Mucosa of descending colon (tissue), 3 donors: ENCODE results near the gene EFTUD2. TPM values are rescaled to one million over a fixed set of nuclear protein-coding genes. Genes with fewer than 3 reads are reported as not detected.

ENCODE experiments used
- ATAC-seq: fragments of 200-7000 bp; cut with Tn5 transposase; one replicate; pipeline ENCODE4 v1.9.1; 2020; ENCODE audit warnings: mild to moderate bottlenecking, moderate library complexity
- DNase-seq, 3 donors: peaks; one replicate each; pipeline ENCODE4 v3.0.0-alpha.2; 2020
- H3K36me3 ChIP-seq: fragments of 200-600 bp; one replicate; pipeline ENCODE4 v1.8.0; 2021; ENCODE audit warnings: low read depth, mild to moderate bottlenecking
- H3K4me1 ChIP-seq: fragments of 200-600 bp; one replicate; pipeline ENCODE4 v1.8.0; 2021; ENCODE audit warnings: low read depth, mild to moderate bottlenecking
- H3K4me3 ChIP-seq: fragments of 200-600 bp; one replicate; pipeline ENCODE4 v1.8.0; 2021; ENCODE audit warnings: mild to moderate bottlenecking
- H3K9me3 ChIP-seq: fragments of 200-600 bp; one replicate; pipeline ENCODE4 v1.8.0; 2021; ENCODE audit warnings: mild to moderate bottlenecking
- CTCF ChIP-seq: fragments of 200-600 bp; IDR thresholded peaks from one replicate; pipeline ENCODE4 v1.8.0; 2022; ENCODE audit warnings: antibody characterized with exemption, mild to moderate bottlenecking
- intact Hi-C, 2 donors: fragments of 100-400 bp; cut with DNase I in 1 of 2; cut with micrococcal nuclease in 1 of 2; formaldehyde crosslinking; loops; one replicate each; pipeline versions ENCODE4 v1.11.0 to v1.11.1; 2022; cut with DNase I, micrococcal nuclease
- total RNA-seq, 3 donors: library from RNA; stranded (reverse); fragmentation: NEBNext Ultra II Directional in 2 of 3; extraction: Animal tissue kit (Norgen Biotek cat#: 25700) in 2 of 3; gene quantifications; one replicate each; pipeline versions ENCODE4 v1.2.1 to v1.2.4, GENCODE V29; 2021 to 2023
- donor health status: DM: no; HTN: no; CAD: no; lungs with moderate emphysema.
- donor health status: DM: no; HTN: no; CAD: no.
- donor health status: DM: no; HTN: yes; CAD: no.

The EFTUD2 gene
- total RNA-seq, 3 donors from 2014 or later = 66.3 to 88.1 (median 82.0) TPM

- H3K4me3 ChIP-seq = no peak overlapping the region
- no peaks in the 10 kb centered on the region for H3K9me3 ChIP-seq
- no peak for DNase-seq
- ATAC-seq = no peak
- H3K4me1 ChIP-seq = peaks cover 15% of the 10 kb centered on the region
- H3K36me3 ChIP-seq = no peaks in the 10 kb centered on the region
- intact Hi-C loops = no loop called here
- no peak for TF ChIP-seq CTCF
Observed at GRCh38 chr17:44904001-44904984, 5.0 kb upstream of the EFTUD2 start.

- ATAC-seq = no peak
- no peaks in the 10 kb centered on the region for H3K9me3 ChIP-seq
- intact Hi-C loops = no loop called here
- peak in 1 of 3 donors; percentile 29 for DNase-seq
- no peak for TF ChIP-seq CTCF
- H3K4me1 ChIP-seq = peaks cover 19% of the 10 kb centered on the region
- H3K36me3 ChIP-seq = no peaks in the 10 kb centered on the region
- no peak overlapping the region for H3K4me3 ChIP-seq
Observed at GRCh38 chr17:44903012-44903685, 3.9 kb upstream of the EFTUD2 start.

GRCh38 chr17:44902135-44902760 lies 3.0 kb upstream of the EFTUD2 start:
- H3K4me1 ChIP-seq = peaks cover 21% of the 10 kb centered on the region
- DNase-seq (no peak), ATAC-seq (no peak)
- H3K9me3 ChIP-seq = no peaks in the 10 kb centered on the region
- intact Hi-C loops = no loop called here
- no peak overlapping the region for H3K4me3 ChIP-seq
- TF ChIP-seq CTCF = no peak
- H3K36me3 ChIP-seq = no peaks in the 10 kb centered on the region

GRCh38 chr17:44901411-44901921 lies 2.2 kb upstream of the EFTUD2 start:
- Histone ChIP-seq H3K4me1 (peaks cover 21% of the 10 kb centered on the region), H3K36me3 (no peaks in the 10 kb centered on the region), H3K4me3 (no peak overlapping the region), H3K9me3 (no peaks in the 10 kb centered on the region)
- DNase-seq (no peak), ATAC-seq (no peak)
- TF ChIP-seq CTCF = no peak
- intact Hi-C loops = no loop called here

GRCh38 chr17:44900894-44901293 lies 1.6 kb upstream of the EFTUD2 start:
- Histone ChIP-seq H3K9me3 (no peaks in the 10 kb centered on the region), H3K36me3 (no peaks in the 10 kb centered on the region), H3K4me3 (no peak overlapping the region), H3K4me1 (peaks cover 18% of the 10 kb centered on the region)
- no peak for TF ChIP-seq CTCF
- ATAC-seq = no peak
- intact Hi-C loops = no loop called here
- DNase-seq = no peak
